GM12878 (cell line): ENCODE results near the gene TIMM17B. TPM values are rescaled to one million over a fixed set of nuclear protein-coding genes. Genes with fewer than 3 reads are reported as not detected.

ENCODE experiments used
- ATAC-seq: fragments of 200-7000 bp; cut with Tn5 transposase; 3 replicates; pipeline ENCODE4 v1.9.1; 2020; ENCODE audit warnings: mild to moderate bottlenecking, moderate library complexity
- BruUV-seq: library from RNA; stranded (reverse); fragments of 400-500 nt; replicated peaks from 2 replicates; lab custom pipeline; 2021; lab: Mats Ljungman, UMichigan
- CTCF ChIA-PET: fragments of 300-600 bp; sonication (Branson Sonifier 250); formaldehyde crosslinking; extraction: SDS; loops from one replicate; lab custom pipeline; 2021; ENCODE audit warnings: inconsistent platforms; lab: Yijun Ruan, JAX
- POLR2A ChIA-PET: fragments of 350-600 bp; formaldehyde crosslinking; extraction: SDS; loops from one replicate; lab custom pipeline; 2021; ENCODE audit warnings: inconsistent platforms; lab: Charles Lee
- RAD21 ChIA-PET: fragments of 300-600 bp; sonication (Branson Sonifier 250); formaldehyde crosslinking; loops from one replicate; lab custom pipeline; 2023; ENCODE audit warnings: antibody characterized with exemption; ENCODE audit not compliant: unreplicated experiment; lab: Charles Lee
- SMC1A ChIA-PET: fragments of 300-600 bp; sonication (Branson Sonifier 250); formaldehyde crosslinking; loops from one replicate; lab custom pipeline; 2023; ENCODE audit not compliant: unreplicated experiment, uncharacterized antibody; lab: Charles Lee
- DNase-seq: peaks from one replicate; pipeline ENCODE4 v3.0.0-alpha.2; 2011; ENCODE audit warnings: low read depth, low spot score
- FAIRE-seq: peaks from 3 replicates; lab custom pipeline; 2011; peaks lifted over from hg19 to GRCh38; lab: Jason Lieb, UNC
- H2AFZ ChIP-seq: 2 replicates; pipeline ENCODE4 v1.6.0; 2011; ENCODE audit warnings: low read depth, low read length, control low read depth; ENCODE audit not compliant: control insufficient read depth
- H3K27ac ChIP-seq: 2 replicates; pipeline ENCODE4 v1.5.1; 2011; ENCODE audit warnings: control low read depth; ENCODE audit not compliant: control insufficient read depth, insufficient read depth
- H3K27me3 ChIP-seq, 2 experiments: replicated peaks in 1 of 2; 2 replicates each; pipeline versions ENCODE4 v1.6.0 to v1.6.1; 2011; ENCODE audit warnings: low read length in 1 of 2; ENCODE audit not compliant: control insufficient read depth in 2 of 2, insufficient read depth in 2 of 2
- H3K36me3 ChIP-seq, 2 experiments: 2 replicates each; pipeline ENCODE4 v1.5.1; 2011; ENCODE audit warnings: low read length in 1 of 2; ENCODE audit not compliant: control insufficient read depth in 2 of 2, insufficient read depth in 2 of 2
- H3K4me1 ChIP-seq: 2 replicates; pipeline ENCODE4 v1.6.1; 2011; ENCODE audit warnings: mild to moderate bottlenecking, low read length, moderate library complexity, mixed read lengths; ENCODE audit not compliant: control insufficient read depth, insufficient read depth
- H3K4me2 ChIP-seq: 2 replicates; pipeline ENCODE4 v1.6.0; 2011; ENCODE audit warnings: control low read depth; ENCODE audit not compliant: control insufficient read depth, insufficient read depth
- H3K4me3 ChIP-seq: fragments of 200-600 bp; sonication (generic); 2 replicates; pipeline ENCODE4 v1.5.1; 2016
- H3K79me2 ChIP-seq: 2 replicates; pipeline ENCODE4 v1.6.0; 2011; ENCODE audit warnings: low read length; ENCODE audit not compliant: control insufficient read depth, insufficient read depth
- H3K9ac ChIP-seq: 2 replicates; pipeline ENCODE4 v1.8.0; 2011; ENCODE audit warnings: low read length, control low read depth, mixed read lengths; ENCODE audit not compliant: control insufficient read depth, insufficient read depth
- H3K9me3 ChIP-seq: replicated peaks from 3 replicates; pipeline ENCODE4 v1.5.1; 2011; ENCODE audit warnings: mild to moderate bottlenecking, low read length; ENCODE audit not compliant: control insufficient read depth, insufficient read depth
- H4K20me1 ChIP-seq: 2 replicates; pipeline ENCODE4 v1.6.0; 2011; ENCODE audit not compliant: control insufficient read depth, insufficient read depth
- PKNOX1 ChIP-seq: fragments of 450-650 bp; IDR thresholded peaks from 2 replicates; pipeline ENCODE4 v1.6.1; 2016; ENCODE audit warnings: mild to moderate bottlenecking
- POLR2A ChIP-seq: IDR thresholded peaks from 2 replicates; pipeline ENCODE4 v1.6.1; 2011; ENCODE audit warnings: low read depth, mild to moderate bottlenecking, low read length
- POLR2AphosphoS5 ChIP-seq: IDR thresholded peaks from 2 replicates; pipeline ENCODE4 v1.6.1; 2011; ENCODE audit warnings: mild to moderate bottlenecking, low read length, inconsistent platforms
- TAF1 ChIP-seq: IDR thresholded peaks from 2 replicates; pipeline ENCODE4 v1.6.1; 2011; ENCODE audit warnings: mild to moderate bottlenecking, low read depth, low read length, borderline replicate concordance
- ZNF384 ChIP-seq: IDR thresholded peaks from 2 replicates; pipeline ENCODE4 v1.6.1; 2012; ENCODE audit warnings: low read depth, mild to moderate bottlenecking, low read length, improper control_type of control experiment, borderline replicate concordance
- WGBS: methylation state at CpG from one replicate; pipeline ENCODE4 v1.1.6; 2016; ENCODE audit warnings: low lambda C conversion rate; ENCODE audit not compliant: insufficient replicate concordance, insufficient coverage; ENCODE audit errors: missing lambda C conversion rate; 5-methylcytosine and 5-hydroxymethylcytosine counted together
- in situ Hi-C: fragments of 300-500 bp; cut with MboI; formaldehyde crosslinking; loops from 9 replicates; pipeline ENCODE4 v1.14.3; 2018; ENCODE audit warnings: mixed read lengths
- intact Hi-C: fragments of 100-400 bp; cut with micrococcal nuclease; formaldehyde crosslinking; loops from one replicate; pipeline ENCODE4 v1.14.2; 2022; ENCODE audit not compliant: unreplicated experiment
- polyA plus RNA-seq, 11 experiments: library from polyadenylated mRNA; depleted of rRNA in 4 of 11; unstranded in 6 of 11; stranded (reverse) in 5 of 11; fragments of >200 nt; fragmentation: Nextera tagmentation in 4 of 11; fragmentation: Illumina TruSeq in 1 of 11; extraction: Ambion mirVana in 4 of 11; extraction: Trizol in 1 of 11; gene quantifications; 1 replicate in 1 of 11; 2 replicates in 10 of 11; pipeline versions ENCODE4 v1.2.1 to v1.2.3, GENCODE V29; 2011 to 2016; ENCODE audit warnings: inconsistent platforms in 2 of 11, missing spikeins in 2 of 11, low read depth in 1 of 11
- total RNA-seq, 4 experiments: library from RNA; depleted of rRNA in 3 of 4; stranded (reverse); fragments of >200 nt in 3 of 4; fragmentation: Illumina TruSeq in 1 of 4; extraction: Trizol in 1 of 4; gene quantifications; 2 replicates each; pipeline versions ENCODE4 v1.2.1 to v1.2.3, GENCODE V29; 2013 to 2021

TIMM17B gene
- total and polyA plus RNA-seq, 10 of the 15 experiments (the other 5 are each of a cell fraction or from before 2014, with no cell fraction given), result 4.5 to 88.7 (median 47.5) TPM

GRCh38 chrX:48909703-48910294 is 12.2 kb upstream of the TIMM17B start:
- RAD21 ChIA-PET, result no interaction called here
- in situ Hi-C loops, result no loop called here
- Histone ChIP-seq H4K20me1 (peaks cover 5% of the 10 kb centered on the region; the same call in 1 of the 2 replicates), H3K4me3 (no peak overlapping the region), H2AFZ (no peak overlapping the region), H3K79me2 (peaks cover 16% of the 10 kb centered on the region), H3K27ac (no peak overlapping the region), H3K36me3 (peaks cover 3 to 8% of the 10 kb centered on the region in 2 experiments; a peak in 3 of 4 replicates), H3K9ac (no peak overlapping the region), H3K4me2 (no peak overlapping the region), H3K4me1 (no peaks in the 10 kb centered on the region), H3K9me3 (no peaks in the 10 kb centered on the region; the same call in 2 of the 3 replicates), H3K27me3 (no peaks in the 10 kb centered on the region)
- no TSS peak for BruUV-seq
- DNase-seq (no peak), FAIRE-seq (no peak), ATAC-seq (no peak)
- SMC1A ChIA-PET, result no interaction called here
- intact Hi-C loops, result loop anchor here (5.0 kb wide), 2 partner anchors 38 to 212 kb away; partner anchors contain the start of gene SUV39H1
- 68% methylated on average over 17 of the region's 17 CpGs for WGBS
- TF ChIP-seq POLR2AphosphoS5 (peak; percentile 1; the same call in 1 of the 2 replicates), PKNOX1 (no peak), POLR2A (peak; percentile 55)
- CTCF ChIA-PET, result interaction anchor here (0.9 kb wide), 1 partner anchor 12 kb away, joined by 3 read pairs; no protein-coding TSS in a partner anchor
- POLR2A ChIA-PET, result no interaction called here

- POLR2A ChIA-PET, result no interaction called here
Observed at GRCh38 chrX:48908600-48908999, 11.0 kb upstream of the TIMM17B start.

More at GRCh38 chrX:48908600-48908999, 11.0 kb upstream of the TIMM17B start:
- BruUV-seq, result no TSS peak
- Histone ChIP-seq H2AFZ (no peak overlapping the region), H3K9ac (no peak overlapping the region), H3K4me2 (no peak overlapping the region), H3K4me3 (no peak overlapping the region), H4K20me1 (no peaks in the 10 kb centered on the region), H3K27me3 (no peaks in the 10 kb centered on the region), H3K4me1 (no peaks in the 10 kb centered on the region), H3K9me3 (no peaks in the 10 kb centered on the region; the same call in 2 of the 3 replicates), H3K27ac (no peak overlapping the region), H3K36me3 (peaks cover 0 to 4% of the 10 kb centered on the region in 2 experiments; a peak in 1 of 4 replicates), H3K79me2 (peaks cover 11% of the 10 kb centered on the region)
- in situ Hi-C loops (no loop called here), intact Hi-C loops (no loop called here)
- 0% methylated on average over 1 of the region's 1 CpG for WGBS
- FAIRE-seq, result peak; percentile 18
- ChIA-PET CTCF (interaction anchor here (1.0 kb wide), 1 partner anchor 36 kb away, joined by 4 read pairs; no protein-coding TSS in a partner anchor), RAD21 (no interaction called here), SMC1A (no interaction called here)
- no peak for DNase-seq
- TF ChIP-seq ZNF384 (no peak), TAF1 (no peak)
- ATAC-seq, result no peak
